ENCODE data around the gene ORM1. TPM values are rescaled to one million over a fixed set of nuclear protein-coding genes. Genes with fewer than 3 reads are reported as not detected.

Gene ORM1
- polyA plus RNA-seq, 3 donors, result 2.2 to 4.9 (median 2.8) TPM

- Mint-ChIP-seq H3K27ac (no peak overlapping the region), H3K4me3 (no peak overlapping the region), H3K4me1 (no peaks in the 10 kb centered on the region), H3K9me3 (peaks cover 0 to 5% (median 0%) of the 10 kb centered on the region in 7 donors), H3K27me3 (ENCODE audit: low read depth in 3 of 3) (peaks cover 13 to 19% (median 13%) of the 10 kb centered on the region in 3 donors), H3K36me3 (no peaks in the 10 kb centered on the region)
- intact Hi-C loops (cut with micrococcal nuclease), result no loop called here
- Histone ChIP-seq H3K4me1 (ENCODE audit: control insufficient read depth in 1 of 2, insufficient read depth in 2 of 2, low read length in 2 of 2) (no peaks in the 10 kb centered on the region), H3K9me3 (replicated peaks in 1 of 2; ENCODE audit: control insufficient read depth in 1 of 2, insufficient read depth in 1 of 2, low read length in 2 of 2) (peaks cover 0 to under 1% of the 10 kb centered on the region in 2 donors), H3K27me3 (ENCODE audit: control insufficient read depth in 2 of 2, insufficient read depth in 2 of 2, low read length in 2 of 2) (peaks cover 0 to 8% of the 10 kb centered on the region in 2 donors), H2AFZ (ENCODE audit: insufficient read depth, low read depth, low read length, poor library complexity, severe bottlenecking) (no peak overlapping the region), H3K79me2 (ENCODE audit: insufficient read depth, low read length) (no peaks in the 10 kb centered on the region), H3K27ac (ENCODE audit: low read depth in 1 of 2, low read length in 2 of 2) (no peak overlapping the region), H4K20me1 (ENCODE audit: insufficient read depth, low read length) (no peaks in the 10 kb centered on the region), H3K36me3 (replicated peaks in 1 of 2; ENCODE audit: control insufficient read depth in 1 of 2, insufficient read depth in 2 of 2, low read length in 2 of 2) (no peaks in the 10 kb centered on the region), H3K4me2 (replicated peaks; ENCODE audit: extremely low read depth, low read length, poor library complexity, severe bottlenecking) (no peak overlapping the region), H3K9ac (ENCODE audit: insufficient read depth, low read length, poor library complexity, severe bottlenecking) (no peak overlapping the region), H3K4me3 (replicated peaks in 1 of 3; ENCODE audit: low read depth in 2 of 3, low read length in 3 of 3) (no peak overlapping the region)
- 90% methylated on average over 6 of the region's 13 CpGs for WGBS (ENCODE audit: insufficient coverage)
- TF ChIP-seq, protein P1, sequence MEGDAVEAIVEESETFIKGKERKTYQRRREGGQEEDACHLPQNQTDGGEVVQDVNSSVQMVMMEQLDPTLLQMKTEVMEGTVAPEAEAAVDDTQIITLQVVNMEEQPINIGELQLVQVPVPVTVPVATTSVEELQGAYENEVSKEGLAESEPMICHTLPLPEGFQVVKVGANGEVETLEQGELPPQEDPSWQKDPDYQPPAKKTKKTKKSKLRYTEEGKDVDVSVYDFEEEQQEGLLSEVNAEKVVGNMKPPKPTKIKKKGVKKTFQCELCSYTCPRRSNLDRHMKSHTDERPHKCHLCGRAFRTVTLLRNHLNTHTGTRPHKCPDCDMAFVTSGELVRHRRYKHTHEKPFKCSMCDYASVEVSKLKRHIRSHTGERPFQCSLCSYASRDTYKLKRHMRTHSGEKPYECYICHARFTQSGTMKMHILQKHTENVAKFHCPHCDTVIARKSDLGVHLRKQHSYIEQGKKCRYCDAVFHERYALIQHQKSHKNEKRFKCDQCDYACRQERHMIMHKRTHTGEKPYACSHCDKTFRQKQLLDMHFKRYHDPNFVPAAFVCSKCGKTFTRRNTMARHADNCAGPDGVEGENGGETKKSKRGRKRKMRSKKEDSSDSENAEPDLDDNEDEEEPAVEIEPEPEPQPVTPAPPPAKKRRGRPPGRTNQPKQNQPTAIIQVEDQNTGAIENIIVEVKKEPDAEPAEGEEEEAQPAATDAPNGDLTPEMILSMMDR (IDR thresholded peaks at IDR 0.05), result no peak
- no peak for DNase-seq
These were observed 33.8 kb upstream of the ORM1 start for GRCh38 chr9:114289106-114289505.

- Histone ChIP-seq H3K79me2 (ENCODE audit: insufficient read depth, low read length) (no peaks in the 10 kb centered on the region), H3K9ac (ENCODE audit: insufficient read depth, low read length, poor library complexity, severe bottlenecking) (no peak overlapping the region), H3K27me3 (ENCODE audit: control insufficient read depth in 2 of 2, insufficient read depth in 2 of 2, low read length in 2 of 2) (peaks cover 0 to 8% of the 10 kb centered on the region in 2 donors), H3K9me3 (replicated peaks in 1 of 2; ENCODE audit: control insufficient read depth in 1 of 2, insufficient read depth in 1 of 2, low read length in 2 of 2) (peaks cover 0 to 8% of the 10 kb centered on the region in 2 donors), H3K27ac (ENCODE audit: low read depth in 1 of 2, low read length in 2 of 2) (no peak overlapping the region), H3K4me1 (ENCODE audit: control insufficient read depth in 1 of 2, insufficient read depth in 2 of 2, low read length in 2 of 2) (no peaks in the 10 kb centered on the region), H3K4me3 (replicated peaks in 1 of 3; ENCODE audit: low read depth in 2 of 3, low read length in 3 of 3) (no peak overlapping the region), H3K4me2 (replicated peaks; ENCODE audit: extremely low read depth, low read length, poor library complexity, severe bottlenecking) (no peak overlapping the region), H3K36me3 (replicated peaks in 1 of 2; ENCODE audit: control insufficient read depth in 1 of 2, insufficient read depth in 2 of 2, low read length in 2 of 2) (no peaks in the 10 kb centered on the region), H2AFZ (ENCODE audit: insufficient read depth, low read depth, low read length, poor library complexity, severe bottlenecking) (no peak overlapping the region), H4K20me1 (ENCODE audit: insufficient read depth, low read length) (no peaks in the 10 kb centered on the region)
- Mint-ChIP-seq H3K4me1 (no peaks in the 10 kb centered on the region), H3K4me3 (no peak overlapping the region), H3K27me3 (ENCODE audit: low read depth in 3 of 3) (peaks cover 11 to 19% (median 15%) of the 10 kb centered on the region in 3 donors), H3K27ac (no peak overlapping the region), H3K36me3 (no peaks in the 10 kb centered on the region), H3K9me3 (peaks cover 0 to 10% (median 5%) of the 10 kb centered on the region in 7 donors)
- WGBS (ENCODE audit: insufficient coverage), result 87% methylated on average over 10 of the region's 13 CpGs
- no peak for DNase-seq
- TF ChIP-seq, protein P1 (IDR thresholded peaks at IDR 0.05), result no peak
- intact Hi-C loops (cut with micrococcal nuclease), result loop anchor here (5.0 kb wide), 2 partner anchors 133 to 183 kb away; partner anchors contain the start of gene COL27A1 (in 1 of the 2)
These were observed 33.1 kb upstream of the ORM1 start for GRCh38 chr9:114289571-114290481.
